Left colon (tissue), 2 donors: ENCODE results near the gene ARID5B. TPM values are rescaled to one million over a fixed set of nuclear protein-coding genes. Genes with fewer than 3 reads are reported as not detected.
A peak's percentile ranks its signal among the peaks of the same experiment; 100 is the strongest.

Experiments
- ATAC-seq: fragments of 200-7000 bp; cut with Tn5 transposase; one replicate; pipeline ENCODE4 v1.9.1; 2020; ENCODE audit warnings: mild to moderate bottlenecking, moderate library complexity
- DNase-seq, 2 donors: peaks; one replicate each; pipeline ENCODE4 v3.0.0-alpha.2; 2020
- intact Hi-C, 2 donors: fragments of 100-400 bp; cut with DNase I in 1 of 2; cut with micrococcal nuclease in 1 of 2; formaldehyde crosslinking; loops; one replicate each; pipeline versions ENCODE4 v1.11.2 to v1.14.0; 2022; cut with DNase I, micrococcal nuclease
- total RNA-seq, 2 donors: library from RNA; stranded (reverse); fragmentation: NEBNext Ultra II Directional; extraction: Animal tissue kit (Norgen Biotek cat#: 25700); gene quantifications; one replicate each; pipeline ENCODE4 v1.2.1, GENCODE V29; 2021
- donor health status: DM: no; HTN: no; CAD: no.
- donor health status: DM: yes; HTN: yes; CAD: no.

Gene ARID5B
- total RNA-seq, 2 donors from 2014 or later: 20.0 to 20.5 TPM

DNA sequence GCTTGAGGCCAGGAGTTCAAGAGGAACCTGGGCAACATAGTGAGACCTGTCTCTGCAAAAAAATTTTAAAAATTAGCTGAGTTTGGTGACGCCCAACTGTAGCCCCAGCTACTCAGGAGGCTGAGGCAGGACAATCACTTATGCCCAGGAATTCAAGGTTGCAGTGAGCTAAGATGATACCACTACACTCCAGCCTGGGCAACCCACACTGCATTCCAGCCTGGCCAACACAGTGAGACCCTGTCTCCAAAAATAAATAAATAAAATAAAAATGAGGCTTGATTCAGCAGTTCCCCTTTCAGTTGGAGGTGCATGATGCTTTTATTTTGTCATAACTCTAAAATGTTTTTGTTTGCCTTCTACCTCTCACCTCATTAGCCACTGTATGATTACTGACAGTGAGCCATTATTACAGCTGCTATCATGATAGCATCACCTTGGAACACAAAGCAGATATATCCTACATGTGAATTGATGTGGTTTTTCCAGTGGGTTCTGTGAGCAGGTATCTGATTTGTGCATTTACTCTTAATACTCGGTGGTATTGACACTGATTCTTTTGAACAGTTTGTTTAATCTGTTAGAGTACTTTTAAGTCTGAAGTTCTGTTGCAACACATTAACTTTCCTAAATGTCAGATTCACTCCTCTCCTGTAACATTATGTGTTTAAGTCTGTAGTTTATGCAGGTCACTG is 49.1 kb downstream of the ARID5B start:
- intact Hi-C loops: no loop called here
- ATAC-seq (no peak), DNase-seq (no peak)

- intact Hi-C loops: no loop called here
- no peak for ATAC-seq
- DNase-seq: no peak
These were observed 49.6 kb downstream of the ARID5B start for GRCh38 chr10:61951144-61951483.

DNA sequence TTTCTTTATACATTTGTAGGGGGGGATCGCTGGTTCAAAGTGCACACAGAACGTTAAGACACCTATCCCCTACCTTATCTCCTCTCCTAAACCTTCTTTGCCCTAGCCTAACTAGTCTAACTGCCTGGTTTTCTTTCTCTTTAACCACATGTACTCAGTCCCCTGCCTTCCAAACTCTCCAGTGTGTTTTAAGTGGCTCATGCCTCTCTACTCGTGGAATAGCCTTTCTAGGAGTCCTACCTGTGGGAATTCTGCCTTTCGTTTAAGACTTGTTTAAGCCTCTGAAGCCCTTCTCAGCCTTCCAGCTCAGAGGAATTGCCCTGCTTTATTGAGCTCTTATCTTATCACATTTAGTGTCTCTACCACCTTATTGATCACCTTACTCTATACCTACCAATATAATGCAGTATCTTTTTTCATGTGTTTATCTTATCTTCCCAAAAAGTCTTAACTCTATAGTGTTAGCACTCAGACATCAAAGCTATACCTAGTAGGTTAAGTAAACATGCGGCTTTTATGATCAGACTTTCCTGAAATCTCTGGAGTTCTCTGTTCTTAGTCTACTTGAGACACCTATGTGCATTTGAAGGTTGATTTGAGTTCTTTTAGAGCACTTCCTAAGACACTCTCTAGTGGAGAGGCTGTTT is 50.7 kb downstream of the ARID5B start:
- DNase-seq (no peak), ATAC-seq (peak; percentile 83)
- intact Hi-C loops: loop anchor here in 1 of 2 donors (1.0 kb wide), 1 partner anchor 46 kb away; no protein-coding TSS in a partner anchor

DNA sequence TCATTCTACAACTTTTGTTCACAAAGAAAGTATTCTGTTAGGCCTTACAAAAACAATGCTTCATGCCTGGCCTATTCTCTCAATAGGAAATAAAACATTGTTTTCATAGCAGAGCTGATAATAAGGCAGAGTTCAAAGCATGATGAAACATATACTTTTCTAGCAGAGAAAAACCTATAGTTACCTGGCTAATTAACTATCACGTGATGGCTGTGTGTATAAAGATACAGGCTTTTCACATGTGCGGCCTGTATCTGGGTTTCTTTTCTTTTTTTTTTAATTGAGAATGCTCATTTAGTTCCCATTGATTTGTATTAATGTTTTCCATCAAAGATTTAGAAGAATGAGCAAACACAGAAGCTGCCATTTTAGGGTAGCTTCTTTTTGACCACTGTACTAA is 51.7 kb downstream of the ARID5B start:
- intact Hi-C loops: no loop called here
- DNase-seq: no peak
- ATAC-seq: no peak

GRCh38 chr10:61957806-61958205 is 56.3 kb downstream of the ARID5B start:
- DNase-seq (no peak), ATAC-seq (no peak)
- intact Hi-C loops: no loop called here

DNA sequence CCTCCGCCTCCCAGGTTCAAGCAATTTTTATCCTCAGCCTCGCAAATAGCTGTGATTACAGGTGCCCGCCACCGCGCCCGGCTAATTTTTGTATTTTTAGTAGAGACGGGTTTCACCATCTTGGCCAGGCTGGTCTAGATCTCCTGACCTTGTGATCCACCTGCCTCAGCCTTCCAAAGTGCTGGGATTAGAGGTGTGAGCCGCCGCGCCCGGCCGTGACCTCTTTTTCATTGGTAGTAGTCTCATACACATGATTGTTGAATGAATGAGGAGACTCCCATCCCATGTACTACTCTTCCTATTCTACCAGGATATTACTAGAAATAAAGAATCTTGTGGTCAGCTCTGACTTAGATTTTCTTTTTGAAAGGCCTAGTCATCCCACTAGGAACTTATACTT is 56.8 kb downstream of the ARID5B start:
- DNase-seq (no peak), ATAC-seq (no peak)
- intact Hi-C loops: no loop called here

- no peak for ATAC-seq
- intact Hi-C loops: no loop called here
- no peak for DNase-seq
These were observed 57.3 kb downstream of the ARID5B start for GRCh38 chr10:61958805-61959204.

DNA sequence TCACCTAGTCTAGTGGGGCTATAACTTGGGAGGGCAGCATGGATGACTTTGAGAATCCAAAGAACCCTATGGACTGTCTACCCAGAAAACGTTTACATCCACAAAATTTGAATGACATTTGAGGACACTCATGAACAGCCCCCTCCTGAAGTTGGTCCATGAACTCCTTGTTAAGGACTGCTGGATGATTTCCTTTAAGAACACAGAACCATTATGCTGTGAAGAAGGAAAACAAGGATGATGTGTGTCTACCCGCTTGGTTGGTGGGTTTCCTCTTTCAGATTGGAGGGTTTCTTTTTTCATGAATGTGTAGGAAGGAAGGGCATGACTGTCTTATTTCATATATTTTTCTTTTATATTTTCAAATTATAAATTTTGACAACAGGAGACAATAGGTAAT is 58.3 kb downstream of the ARID5B start:
- ATAC-seq (no peak), DNase-seq (no peak)
- intact Hi-C loops: no loop called here

DNA sequence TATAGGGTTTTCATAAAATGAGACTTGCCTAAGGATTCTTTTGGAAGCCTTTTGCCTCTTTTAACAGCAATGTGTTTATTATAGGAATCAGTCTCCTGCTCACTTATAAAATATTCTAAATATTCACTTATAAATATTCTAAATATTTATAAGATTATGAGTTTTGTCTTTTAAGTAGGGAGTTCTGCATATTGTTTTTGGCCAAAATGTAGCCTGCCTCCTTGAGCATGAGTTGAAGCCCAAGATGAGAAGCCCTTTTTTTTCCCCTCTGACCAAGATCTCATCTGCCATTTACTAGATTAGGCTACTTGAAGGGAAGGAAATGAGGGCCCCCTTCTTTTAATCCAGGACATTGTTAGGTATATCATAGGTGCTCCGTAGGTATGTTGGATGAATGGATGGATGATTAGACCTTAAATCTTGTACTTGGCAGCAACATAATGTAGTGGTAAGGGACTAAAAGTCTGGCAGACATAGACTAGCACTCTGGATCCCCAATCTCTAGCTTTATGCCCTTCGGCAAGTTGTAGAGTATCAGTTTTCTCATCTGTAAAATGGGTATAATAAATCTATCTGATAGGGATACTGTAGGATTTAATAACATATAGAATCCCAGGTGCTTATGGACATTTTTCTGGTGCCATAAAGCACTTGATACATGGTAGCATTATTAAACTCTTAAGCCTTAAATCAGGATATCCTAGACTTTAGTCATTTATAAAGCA is 59.1 kb downstream of the ARID5B start:
- no peak for ATAC-seq
- intact Hi-C loops: no loop called here
- no peak for DNase-seq

- ATAC-seq (no peak), DNase-seq (no peak)
- intact Hi-C loops: no loop called here
These were observed 59.8 kb downstream of the ARID5B start for GRCh38 chr10:61961278-61961677.

GRCh38 chr10:61962971-61963370 is 61.5 kb downstream of the ARID5B start:
- no peak for DNase-seq
- no peak for ATAC-seq
- intact Hi-C loops: no loop called here

DNA sequence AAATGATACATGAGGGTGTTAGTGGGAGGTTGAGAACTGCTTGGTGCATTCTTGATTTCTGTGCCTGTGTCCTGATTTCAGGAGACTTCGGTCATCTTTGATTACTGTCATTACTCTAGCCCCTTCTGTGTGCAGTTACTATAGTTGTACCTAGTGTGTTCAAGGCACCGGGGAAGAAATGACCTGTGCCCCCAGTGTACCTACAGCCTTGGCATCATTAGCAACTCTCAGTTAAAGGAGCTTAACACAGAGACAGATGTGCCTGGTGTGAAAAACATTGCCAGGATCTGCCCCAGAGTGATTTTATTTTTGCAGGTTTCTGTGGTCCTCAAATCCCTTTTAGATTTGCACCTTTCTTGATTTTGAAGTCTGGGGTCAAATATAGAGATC is 62.2 kb downstream of the ARID5B start:
- intact Hi-C loops: no loop called here
- no peak for DNase-seq
- peak; percentile 21 for ATAC-seq

- DNase-seq (no peak), ATAC-seq (peak; percentile 30)
- intact Hi-C loops: no loop called here
These were observed 62.7 kb downstream of the ARID5B start for GRCh38 chr10:61964059-61964709.

- DNase-seq: no peak
- peak; percentile 91 for ATAC-seq
- intact Hi-C loops: no loop called here
These were observed 63.6 kb downstream of the ARID5B start for GRCh38 chr10:61964949-61965702.

DNA sequence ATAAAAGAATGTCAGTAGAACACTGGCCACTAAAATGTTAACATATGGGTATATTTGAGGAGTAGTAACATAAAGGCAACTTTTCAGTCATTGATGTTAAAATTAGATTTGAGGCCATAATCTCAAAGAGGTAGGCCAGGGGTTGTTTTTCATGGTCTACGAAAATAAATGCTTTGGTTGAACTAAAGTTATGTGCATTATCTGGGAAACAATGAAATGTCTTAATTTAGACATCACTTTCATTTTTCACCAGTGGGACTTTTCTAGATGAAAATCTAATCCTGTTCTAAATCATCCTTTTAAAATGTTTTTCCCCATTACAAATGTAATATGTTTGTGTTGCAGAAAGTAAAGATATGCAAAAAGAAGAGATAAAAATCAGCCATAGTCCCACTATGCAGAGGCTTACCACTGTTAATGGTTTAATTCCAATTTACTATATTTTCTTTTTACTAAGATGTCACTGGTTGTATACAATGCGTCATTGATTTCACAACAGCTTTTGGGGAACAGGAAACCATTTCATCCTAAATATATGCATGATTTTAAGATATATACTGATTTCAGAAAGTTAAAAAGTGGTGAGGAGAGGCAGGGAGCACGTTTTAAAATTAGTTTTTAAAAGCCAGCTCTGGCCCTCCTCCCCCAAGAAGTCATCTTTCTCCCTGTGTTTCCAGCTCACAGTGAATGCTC is 64.3 kb downstream of the ARID5B start:
- intact Hi-C loops: no loop called here
- ATAC-seq (no peak), DNase-seq (no peak)

DNA sequence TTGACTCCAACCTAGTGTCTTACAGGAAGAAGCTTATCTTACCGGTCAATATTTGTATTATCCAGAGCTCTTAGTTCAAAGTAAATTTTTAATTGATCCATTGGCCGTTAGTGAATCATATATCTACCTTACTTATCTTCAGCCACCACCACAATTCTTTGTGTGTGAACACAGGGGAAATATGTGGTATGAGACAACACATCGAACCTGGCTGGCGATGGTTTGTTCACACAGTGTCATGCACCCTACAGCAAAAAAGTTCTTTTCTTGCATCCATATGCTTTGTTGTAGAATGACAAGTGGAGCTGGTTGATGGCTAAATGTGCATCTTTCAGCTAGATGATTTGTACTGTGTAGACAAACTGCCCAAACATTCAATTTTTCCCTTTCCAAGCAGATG is 65.8 kb downstream of the ARID5B start:
- DNase-seq: no peak
- ATAC-seq: no peak
- intact Hi-C loops: no loop called here

DNA sequence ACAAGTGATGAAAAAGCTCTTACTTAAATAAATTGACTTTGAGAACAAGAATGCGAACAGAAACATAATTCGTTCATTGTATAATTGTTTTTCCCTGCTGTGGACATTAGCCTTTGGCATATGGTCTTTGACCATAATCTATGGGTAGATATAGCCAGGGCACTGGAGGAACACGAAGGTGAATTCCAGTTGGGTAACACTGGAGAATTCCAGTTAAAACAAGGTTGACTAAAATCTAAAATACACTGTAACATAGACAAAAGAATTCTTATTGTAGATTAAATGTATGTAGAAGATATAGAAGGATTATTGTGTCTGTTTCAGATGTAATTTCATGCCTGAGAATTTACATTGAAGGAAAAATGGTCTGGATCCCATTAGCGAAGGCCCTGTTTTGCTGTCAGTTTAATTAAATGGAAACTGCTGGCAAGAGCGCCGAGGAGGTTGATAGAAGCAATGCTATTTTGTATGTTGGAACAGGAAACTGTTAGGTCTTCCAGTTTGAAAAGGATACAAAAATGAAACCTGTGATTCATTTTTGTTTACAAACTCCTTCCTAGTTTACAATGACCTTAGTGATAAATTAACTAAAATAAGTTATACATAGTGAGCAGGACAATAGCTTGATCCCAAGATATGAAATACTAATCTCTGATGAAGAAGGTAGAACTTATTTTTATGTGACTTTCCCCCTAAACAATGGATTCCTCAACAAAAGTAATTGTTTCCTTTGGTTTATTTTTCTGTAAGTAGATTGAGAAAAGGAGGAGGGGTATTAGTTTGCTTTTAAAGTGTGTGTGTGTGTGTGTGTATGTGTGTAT is 68.9 kb downstream of the ARID5B start:
- ATAC-seq (peak; percentile 70), DNase-seq (no peak)
- intact Hi-C loops: no loop called here

DNA sequence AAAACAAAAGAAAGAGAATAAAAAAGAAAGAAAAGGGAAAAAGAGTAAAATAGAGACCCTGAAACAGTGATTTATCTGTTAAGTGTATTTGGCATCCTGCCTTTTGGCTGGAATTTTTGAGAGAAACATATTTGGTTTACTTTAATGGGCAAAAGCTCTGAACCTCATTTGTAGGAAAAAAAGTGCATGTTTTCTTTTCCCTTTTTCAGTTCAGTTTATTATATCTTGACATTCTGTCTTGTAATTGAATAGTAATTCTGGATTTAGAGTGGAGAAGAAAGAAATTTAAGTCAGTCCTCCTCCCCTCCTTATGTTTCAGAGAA is 69.5 kb downstream of the ARID5B start:
- ATAC-seq (no peak), DNase-seq (no peak)
- intact Hi-C loops: no loop called here
